HEK293T (cell line): Measurements from ENCODE around the gene ING4.

Experiments
- CTCF ChIA-PET: fragments of 350-600 bp; formaldehyde crosslinking; extraction: SDS; loops from one replicate; lab custom pipeline; 2021; ENCODE audit warnings: antibody characterized with exemption, inconsistent platforms; lab: Yijun Ruan, JAX
- POLR2A ChIA-PET: fragments of 350-600 bp; formaldehyde crosslinking; extraction: SDS; loops from one replicate; lab custom pipeline; 2020; ENCODE audit warnings: antibody characterized with exemption, inconsistent platforms; lab: Yijun Ruan, JAX
- DNase-seq: peaks from one replicate; pipeline ENCODE4 v3.0.0; 2012; ENCODE audit warnings: mixed read lengths; ENCODE audit errors: extremely low spot score
- ARNT ChIP-seq: fragments of 450-650 bp; IDR thresholded peaks from 2 replicates; pipeline ENCODE4 v1.6.1; 2017; ENCODE audit warnings: mild to moderate bottlenecking
- BHLHE40 ChIP-seq: fragments of 450-650 bp; IDR thresholded peaks from 2 replicates; pipeline ENCODE4 v1.6.1; 2016; ENCODE audit warnings: mild to moderate bottlenecking, moderate library complexity, borderline replicate concordance
- CTBP1 ChIP-seq: fragments of 450-650 bp; IDR thresholded peaks from 2 replicates; pipeline ENCODE4 v1.6.1; 2016; ENCODE audit warnings: borderline replicate concordance
- ELF4 ChIP-seq: fragments of 450-650 bp; IDR thresholded peaks from 2 replicates; pipeline ENCODE4 v1.6.1; 2017; ENCODE audit warnings: antibody characterized with exemption
- FOXA1 ChIP-seq: fragments of 450-650 bp; IDR thresholded peaks from 2 replicates; pipeline ENCODE4 v1.6.1; 2016; ENCODE audit warnings: mild to moderate bottlenecking
- FOXK2 ChIP-seq: fragments of 450-650 bp; IDR thresholded peaks from 2 replicates; pipeline ENCODE4 v1.6.1; 2016; ENCODE audit warnings: mild to moderate bottlenecking
- FOXM1 ChIP-seq: fragments of 450-650 bp; IDR thresholded peaks from 2 replicates; pipeline ENCODE4 v1.6.1; 2017; ENCODE audit warnings: mild to moderate bottlenecking, borderline replicate concordance
- HDGF ChIP-seq: fragments of 450-650 bp; IDR thresholded peaks from 2 replicates; pipeline ENCODE4 v1.6.1; 2017; ENCODE audit warnings: antibody characterized with exemption, borderline replicate concordance
- L3MBTL2 ChIP-seq: fragments of 450-650 bp; conservative IDR thresholded peaks from 2 replicates; pipeline ENCODE4 v1.6.1; 2016; ENCODE audit warnings: mild to moderate bottlenecking
- LEF1 ChIP-seq: fragments of 450-650 bp; IDR thresholded peaks from 2 replicates; pipeline ENCODE4 v1.6.1; 2017; ENCODE audit warnings: mild to moderate bottlenecking, borderline replicate concordance
- NFRKB ChIP-seq: fragments of 450-650 bp; IDR thresholded peaks from 2 replicates; pipeline ENCODE4 v1.6.1; 2016; ENCODE audit warnings: mild to moderate bottlenecking, moderate library complexity
- PKNOX1 ChIP-seq: fragments of 450-650 bp; IDR thresholded peaks from 2 replicates; pipeline ENCODE4 v1.6.1; 2016
- SP1 ChIP-seq: fragments of 450-650 bp; IDR thresholded peaks from 2 replicates; pipeline ENCODE4 v1.6.1; 2017
- SUZ12 ChIP-seq: fragments of 450-650 bp; IDR thresholded peaks from 2 replicates; pipeline ENCODE4 v1.6.1; 2016; ENCODE audit warnings: mild to moderate bottlenecking
- TARDBP ChIP-seq: fragments of 450-650 bp; IDR thresholded peaks from 2 replicates; pipeline ENCODE4 v1.6.1; 2016
- ZNF384 ChIP-seq: fragments of 450-650 bp; IDR thresholded peaks from 2 replicates; pipeline ENCODE4 v1.6.1; 2016

The ING4 gene

GRCh38 chr12:6699989-6700645 is 37.2 kb upstream of the ING4 start:
- POLR2A ChIA-PET = interaction anchor here (1.0 to 2.9 kb wide), 5 partner anchors 11 to 132 kb away, joined by 3 to 37 read pairs (median 6); partner anchors contain the start of genes COPS7A, MLF2, NOP2 and ZNF384
- DNase-seq = no peak

GRCh38 chr12:6699259-6699988 is 36.5 kb upstream of the ING4 start:
- no peak for DNase-seq
- ChIA-PET CTCF (interaction anchor here (1.0 to 2.3 kb wide), 3 partner anchors 10 to 136 kb away, joined by 3 to 12 read pairs (median 6); partner anchors contain the start of gene ZNF384), POLR2A (interaction anchor here (1.0 to 2.9 kb wide), 6 partner anchors 10 to 131 kb away, joined by 3 to 37 read pairs (median 6); partner anchors contain the start of genes COPS7A, MLF2, NOP2 and ZNF384)
- TF ChIP-seq SP1 (no peak), LEF1 (no peak), HDGF (no peak), ELF4 (no peak)

More at GRCh38 chr12:6699989-6700645, 37.2 kb upstream of the ING4 start:
- CTCF ChIA-PET = interaction anchor here (1.0 kb wide), 1 partner anchor 86 kb away, joined by 6 read pairs; no protein-coding TSS in a partner anchor
- TF ChIP-seq TARDBP = no peak
- no peak for TF ChIP-seq ZNF384
- no peak for TF ChIP-seq SUZ12
- TF ChIP-seq FOXK2 = no peak
- TF ChIP-seq L3MBTL2 = no peak
- no peak for TF ChIP-seq HDGF
- no peak for TF ChIP-seq ARNT
- no peak for TF ChIP-seq ELF4
- no peak for TF ChIP-seq PKNOX1
- no peak for TF ChIP-seq FOXM1
- TF ChIP-seq BHLHE40 = no peak
- no peak for TF ChIP-seq LEF1
- TF ChIP-seq FOXA1 = no peak
- no peak for TF ChIP-seq CTBP1

GRCh38 chr12:6698352-6699046 is 35.6 kb upstream of the ING4 start:
- ChIA-PET POLR2A (interaction anchor here (1.0 to 2.9 kb wide), 4 partner anchors 9 to 130 kb away, joined by 3 to 37 read pairs (median 6); partner anchors contain the start of genes COPS7A, MLF2, NOP2 and ZNF384), CTCF (interaction anchor here (0.6 to 2.3 kb wide), 4 partner anchors 9 to 137 kb away, joined by 3 to 12 read pairs (median 3); partner anchors contain the start of genes LPAR5 and ZNF384)

GRCh38 chr12:6697584-6698351 is 34.8 kb upstream of the ING4 start:
- POLR2A ChIA-PET = interaction anchor here (1.4 to 2.9 kb wide), 3 partner anchors 9 to 55 kb away, joined by 5 to 37 read pairs (median 7); partner anchors contain the start of genes COPS7A, MLF2 and ZNF384
- CTCF ChIA-PET = interaction anchor here (0.7 to 2.3 kb wide), 2 partner anchors 8 to 62 kb away, joined by 3 to 12 read pairs; partner anchors contain the start of genes LPAR5 and ZNF384
- TF ChIP-seq NFRKB = no peak
- peak; percentile 65 for DNase-seq

More at GRCh38 chr12:6698352-6699046, 35.6 kb upstream of the ING4 start:
- no peak for DNase-seq
- TF ChIP-seq L3MBTL2 = no peak
- TF ChIP-seq LEF1 = no peak
- no peak for TF ChIP-seq NFRKB
- no peak for TF ChIP-seq HDGF
- no peak for TF ChIP-seq FOXA1
- no peak for TF ChIP-seq CTBP1
- no peak for TF ChIP-seq TARDBP
- TF ChIP-seq BHLHE40 = no peak
- no peak for TF ChIP-seq PKNOX1
- TF ChIP-seq ELF4 = no peak
- TF ChIP-seq FOXM1 = no peak
- no peak for TF ChIP-seq ZNF384
- TF ChIP-seq FOXK2 = no peak
- TF ChIP-seq ARNT = no peak
- no peak for TF ChIP-seq SUZ12
